ENCODE data around the gene MCTP1. TPM values are rescaled to one million over a fixed set of nuclear protein-coding genes. Genes with fewer than 3 reads are reported as not detected.
"Not testable (repeated sequence)": the region's sequence is repeated elsewhere in the genome, so short reads cannot be mapped to it uniquely, and the experiment has no call there.

The MCTP1 gene
- total RNA-seq, 1 experiment from 2014 or later: 48.2 TPM

- in situ Hi-C loops (cut with HindIII; ENCODE audit: low pct_unique_long_range_greater_than_20kb, low sequenced_read_pairs): no loop called here
- no peak for DNase-seq (ENCODE audit: low read depth, low spot score)
Measured at GRCh38 chr5:94853120-94853519, 431.8 kb downstream of the MCTP1 start.

DNA sequence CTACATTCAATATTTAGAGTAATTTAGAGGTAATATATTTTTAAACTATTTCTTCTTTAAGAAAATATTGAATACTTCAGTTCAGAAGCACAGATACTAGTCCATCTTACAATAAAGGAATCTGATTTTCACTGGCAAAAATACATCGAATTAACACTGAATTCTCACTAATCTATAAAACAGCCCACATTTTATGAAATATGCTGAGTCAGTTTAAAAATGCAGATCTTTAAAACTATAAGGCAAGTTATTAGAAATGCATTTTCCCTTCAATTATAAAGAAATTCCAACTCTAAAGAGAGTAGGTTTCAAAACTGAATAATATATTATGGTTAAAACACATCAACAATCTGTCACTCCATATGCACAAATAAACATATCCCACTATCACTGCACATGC lies 433.9 kb downstream of the MCTP1 start:
- in situ Hi-C loops (cut with HindIII; ENCODE audit: low pct_unique_long_range_greater_than_20kb, low sequenced_read_pairs): no loop called here
- DNase-seq (ENCODE audit: low read depth, low spot score): no peak

DNA sequence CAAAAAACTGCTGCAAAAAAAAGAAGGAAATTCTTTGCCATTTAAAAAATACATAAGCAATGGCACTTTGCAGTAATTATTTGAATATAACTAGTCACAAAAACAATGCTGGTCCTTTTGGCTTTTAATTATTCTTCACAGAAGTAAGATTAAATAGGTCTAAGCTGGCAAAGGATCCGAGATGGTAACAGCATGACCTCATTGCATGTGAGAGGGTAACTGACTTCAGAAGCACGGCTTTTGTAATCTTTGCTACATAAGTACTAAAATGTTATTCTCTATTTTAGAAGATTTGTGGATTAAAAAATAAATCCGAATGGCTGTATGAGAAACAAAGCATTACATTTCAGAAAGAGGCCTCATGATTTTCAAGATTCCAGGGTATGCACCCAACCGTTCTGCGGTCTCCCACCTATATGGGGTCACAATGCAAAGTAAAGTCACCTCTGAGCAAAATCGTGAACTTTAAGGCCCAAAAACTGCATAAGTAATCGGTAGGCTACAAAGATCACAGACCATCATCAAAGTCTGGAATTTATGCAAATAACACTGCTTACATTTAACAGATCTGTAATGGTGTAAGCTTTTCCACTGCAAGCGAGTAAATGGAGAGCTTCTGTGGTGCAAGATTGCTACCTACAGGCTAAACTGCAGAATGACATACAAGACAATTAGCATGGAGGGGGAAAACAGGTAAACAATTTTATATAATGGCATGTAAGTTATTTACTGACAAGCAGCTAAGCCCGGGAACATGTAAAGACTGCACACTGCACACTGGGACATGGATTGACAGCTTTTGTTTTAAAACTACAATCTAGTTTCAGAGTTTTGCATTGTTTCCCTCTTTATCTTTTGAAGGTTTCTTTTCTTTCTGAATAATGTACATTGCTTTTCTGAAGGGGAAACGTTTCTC lies 434.8 kb downstream of the MCTP1 start:
- in situ Hi-C loops (cut with HindIII; ENCODE audit: low pct_unique_long_range_greater_than_20kb, low sequenced_read_pairs): no loop called here
- DNase-seq (ENCODE audit: low read depth, low spot score): peak; percentile 61

GRCh38 chr5:94849324-94849723 lies 435.6 kb downstream of the MCTP1 start:
- in situ Hi-C loops (cut with HindIII; ENCODE audit: low pct_unique_long_range_greater_than_20kb, low sequenced_read_pairs): no loop called here
- DNase-seq (ENCODE audit: low read depth, low spot score): no peak

DNA sequence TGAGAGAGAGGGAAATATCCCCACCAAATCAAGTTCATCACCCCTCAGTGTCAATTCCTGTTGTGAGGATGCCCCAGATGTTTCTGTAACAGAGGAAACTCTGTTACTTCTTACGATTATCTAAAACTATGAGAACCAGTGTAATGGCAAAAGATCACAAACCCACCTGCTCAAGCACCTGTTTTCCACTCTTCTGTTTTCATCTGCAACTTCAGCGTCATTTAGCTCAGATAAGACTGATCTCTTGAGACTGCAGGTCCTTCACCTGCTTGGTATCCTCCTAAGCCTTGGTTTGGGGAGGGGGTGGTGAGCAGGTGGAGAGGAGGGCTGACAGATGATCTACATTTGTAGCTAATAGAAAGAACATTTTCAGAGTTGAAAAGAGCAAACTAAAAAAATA lies 437.2 kb downstream of the MCTP1 start:
- in situ Hi-C loops (cut with HindIII; ENCODE audit: low pct_unique_long_range_greater_than_20kb, low sequenced_read_pairs): no loop called here
- no peak for DNase-seq (ENCODE audit: low read depth, low spot score)

GRCh38 chr5:94847019-94847418 lies 437.9 kb downstream of the MCTP1 start:
- in situ Hi-C loops (cut with HindIII; ENCODE audit: low pct_unique_long_range_greater_than_20kb, low sequenced_read_pairs): no loop called here
- no peak for DNase-seq (ENCODE audit: low read depth, low spot score)

GRCh38 chr5:94845696-94846095 lies 439.2 kb downstream of the MCTP1 start:
- in situ Hi-C loops (cut with HindIII; ENCODE audit: low pct_unique_long_range_greater_than_20kb, low sequenced_read_pairs); DNase-seq (ENCODE audit: low read depth, low spot score): not testable (repeated sequence)

DNA sequence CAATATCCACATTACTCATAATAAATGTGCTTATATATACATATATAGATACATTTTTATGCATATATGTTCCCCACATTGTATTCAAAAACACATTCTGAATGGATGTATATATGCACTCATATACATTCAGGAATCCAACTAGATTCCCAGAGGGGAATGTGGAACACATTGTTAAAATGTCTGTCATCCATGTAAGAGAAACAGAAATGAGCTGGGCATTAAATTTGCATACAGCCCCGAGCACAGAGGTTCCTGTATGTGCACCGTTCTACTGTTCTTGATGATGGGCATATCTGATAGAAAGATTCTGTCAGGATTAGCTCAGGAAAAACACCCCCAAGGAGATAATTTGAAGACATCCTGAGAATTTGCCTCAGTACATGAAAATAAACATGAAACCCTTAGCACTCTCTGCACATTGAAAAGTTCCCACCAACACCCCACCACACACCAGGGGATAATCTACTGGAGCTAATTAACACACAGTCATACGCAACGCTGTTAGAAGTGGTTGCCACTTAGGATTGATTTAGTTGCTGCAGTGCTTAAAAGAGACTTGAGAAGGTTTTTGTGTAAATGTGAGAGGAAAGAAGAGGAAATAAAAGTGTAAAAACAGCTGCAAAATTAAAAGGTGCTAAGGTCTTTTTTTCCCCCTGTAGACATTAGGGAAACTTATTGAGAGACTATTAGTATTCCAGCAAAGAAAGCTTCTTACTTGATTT lies 443.1 kb downstream of the MCTP1 start:
- no peak for DNase-seq (ENCODE audit: low read depth, low spot score)

GRCh38 chr5:94833851-94834250 lies 451.0 kb downstream of the MCTP1 start:
- in situ Hi-C loops (cut with HindIII; ENCODE audit: low pct_unique_long_range_greater_than_20kb, low sequenced_read_pairs): no loop called here
- no peak for DNase-seq (ENCODE audit: low read depth, low spot score)

More for the DNA sequence above, 443.1 kb downstream of the MCTP1 start:
- in situ Hi-C loops (cut with HindIII; ENCODE audit: low pct_unique_long_range_greater_than_20kb, low sequenced_read_pairs): no loop called here

DNA sequence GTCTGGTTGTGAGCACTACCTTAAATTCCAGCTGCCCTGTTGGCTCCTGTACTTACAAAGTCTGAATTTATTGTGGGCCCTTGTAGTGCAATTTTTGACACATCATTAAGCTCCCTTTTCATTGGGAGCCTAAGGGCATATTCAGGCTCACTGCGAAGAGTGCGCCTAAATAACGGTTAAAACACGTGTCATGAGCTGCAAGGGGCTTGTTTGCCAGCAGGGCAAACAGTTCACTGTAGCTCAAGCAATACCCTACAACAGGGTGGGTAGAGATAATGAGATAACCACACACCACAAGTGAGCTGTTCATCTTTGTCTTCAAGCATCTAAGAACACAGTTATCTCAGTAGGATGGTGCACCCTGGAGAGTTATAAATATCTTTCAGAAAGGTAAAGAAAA lies 452.2 kb downstream of the MCTP1 start:
- in situ Hi-C loops (cut with HindIII; ENCODE audit: low pct_unique_long_range_greater_than_20kb, low sequenced_read_pairs): no loop called here
- DNase-seq (ENCODE audit: low read depth, low spot score): no peak

DNA sequence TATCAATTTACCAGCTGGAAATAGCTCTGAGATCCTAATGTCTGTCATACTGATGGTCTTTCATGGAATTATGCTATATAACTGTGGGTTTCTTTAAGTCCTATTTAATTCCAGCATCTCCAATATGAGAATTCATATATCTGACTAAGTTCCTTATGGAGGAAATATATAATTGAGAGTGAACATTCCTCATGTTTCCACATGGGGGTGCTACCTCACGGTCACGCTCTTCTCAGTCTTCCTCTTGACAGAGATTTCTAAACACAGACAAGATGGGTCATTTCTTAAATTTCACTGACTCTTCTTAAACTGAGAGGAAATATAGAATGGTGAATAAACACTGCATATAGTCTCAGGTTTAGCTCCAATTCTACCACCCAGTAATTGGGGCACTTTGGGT lies 454.4 kb downstream of the MCTP1 start:
- in situ Hi-C loops (cut with HindIII; ENCODE audit: low pct_unique_long_range_greater_than_20kb, low sequenced_read_pairs): no loop called here
- DNase-seq (ENCODE audit: low read depth, low spot score): peak; percentile 48

DNA sequence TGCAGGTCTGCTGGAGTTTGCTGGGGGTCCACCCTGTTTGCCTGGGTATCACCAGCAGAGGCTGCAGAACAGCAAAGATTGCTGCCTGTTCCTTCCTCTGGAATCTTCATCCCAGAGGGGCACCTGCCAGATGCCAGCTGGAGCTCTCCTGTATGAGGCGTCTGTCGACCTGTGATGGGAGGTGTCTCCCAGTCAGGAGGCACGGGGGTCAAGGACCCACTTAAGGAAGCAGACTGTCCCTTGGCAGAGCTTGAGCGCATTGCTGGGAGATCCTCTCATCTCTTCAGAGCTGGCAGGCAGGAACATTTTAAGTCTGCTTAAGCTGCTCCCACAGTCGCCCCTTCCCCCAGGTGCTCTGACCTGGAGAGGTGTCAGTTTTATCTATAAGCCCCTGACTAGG lies 456.7 kb downstream of the MCTP1 start:
- in situ Hi-C loops (cut with HindIII; ENCODE audit: low pct_unique_long_range_greater_than_20kb, low sequenced_read_pairs): not testable (repeated sequence)

DNA sequence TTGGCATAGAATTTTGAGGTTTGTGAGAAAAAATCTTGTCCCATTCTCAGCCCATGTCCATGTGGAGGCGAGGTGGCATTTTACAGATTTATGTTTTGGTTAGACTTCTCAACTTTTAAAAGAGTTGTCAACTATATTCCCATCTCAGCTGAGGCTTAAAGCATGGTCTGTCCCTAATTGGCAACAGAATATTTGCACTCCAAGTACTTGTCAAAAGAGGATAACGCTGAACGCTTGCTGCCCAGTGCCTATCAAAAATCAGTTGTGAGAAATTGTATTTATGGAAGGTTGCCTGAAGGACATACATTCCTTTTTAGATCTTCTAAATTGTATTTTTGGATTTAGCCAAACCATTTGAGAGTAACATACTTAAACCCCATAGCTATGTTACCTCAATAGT lies 464.4 kb downstream of the MCTP1 start:
- in situ Hi-C loops (cut with HindIII; ENCODE audit: low pct_unique_long_range_greater_than_20kb, low sequenced_read_pairs): no loop called here
- DNase-seq (ENCODE audit: low read depth, low spot score): no peak

More for the DNA sequence above, 456.7 kb downstream of the MCTP1 start:
- DNase-seq (ENCODE audit: low read depth, low spot score): not testable (repeated sequence)

DNA sequence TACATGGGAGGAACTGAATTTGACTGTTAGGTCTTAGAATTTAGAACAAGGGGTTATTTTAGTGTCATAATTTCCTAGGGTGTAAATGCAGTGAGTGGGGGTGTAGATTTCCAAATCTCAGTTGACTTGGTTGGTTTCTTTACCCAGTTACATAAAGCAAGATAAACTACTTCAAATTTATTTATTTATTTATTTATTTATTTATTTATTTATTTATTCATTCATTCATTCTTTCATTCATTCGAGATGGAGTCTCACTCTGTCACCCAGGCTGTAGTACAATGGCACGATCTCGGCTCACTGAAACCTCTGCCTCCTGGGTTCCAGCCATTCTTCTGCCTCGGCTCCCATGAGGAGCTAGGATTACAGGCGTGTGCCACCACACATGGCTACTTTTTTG lies 466.0 kb downstream of the MCTP1 start:
- in situ Hi-C loops (cut with HindIII; ENCODE audit: low pct_unique_long_range_greater_than_20kb, low sequenced_read_pairs): no loop called here
- DNase-seq (ENCODE audit: low read depth, low spot score): no peak

- in situ Hi-C loops (cut with HindIII; ENCODE audit: low pct_unique_long_range_greater_than_20kb, low sequenced_read_pairs): no loop called here
- no peak for DNase-seq (ENCODE audit: low read depth, low spot score)
Measured at GRCh38 chr5:94815313-94816039, 469.4 kb downstream of the MCTP1 start.

DNA sequence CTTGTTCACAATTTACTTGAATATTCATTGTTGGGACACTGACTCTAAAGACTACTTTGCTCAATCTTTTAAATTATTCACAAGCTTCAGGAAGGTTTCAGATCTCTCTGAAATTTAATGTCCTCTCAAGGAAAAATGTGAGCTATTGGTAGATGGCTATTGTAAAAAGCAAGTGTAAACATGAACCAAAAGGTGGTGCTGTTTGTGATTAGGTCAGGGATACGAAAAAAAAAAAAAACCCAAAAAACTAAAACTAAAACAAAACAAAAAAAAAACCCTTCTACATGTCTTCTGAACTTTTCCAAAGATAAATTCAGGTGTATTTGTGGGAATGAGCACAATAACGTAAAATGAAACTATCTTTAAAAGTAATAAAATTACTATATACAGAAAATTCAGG lies 472.7 kb downstream of the MCTP1 start:
- no peak for DNase-seq (ENCODE audit: low read depth, low spot score)
- in situ Hi-C loops (cut with HindIII; ENCODE audit: low pct_unique_long_range_greater_than_20kb, low sequenced_read_pairs): no loop called here

DNA sequence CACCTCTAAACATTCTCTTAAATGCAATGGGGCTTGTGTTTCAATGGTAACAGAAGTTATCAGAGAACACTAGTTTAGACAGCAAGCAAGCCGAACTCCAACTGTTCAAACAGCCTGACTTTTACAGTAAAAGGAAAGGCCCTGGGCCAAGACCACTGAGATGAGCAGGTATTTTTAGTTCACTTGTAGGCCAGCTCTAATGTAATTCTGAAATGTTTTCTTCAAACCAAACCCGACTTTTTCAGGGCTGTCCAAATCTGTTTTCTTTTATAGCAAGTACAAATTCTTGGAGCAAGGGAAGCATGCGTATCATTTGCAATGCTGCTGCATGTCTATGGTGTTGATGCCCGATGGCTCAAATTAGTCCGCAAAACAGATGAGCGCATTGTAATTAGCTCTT lies 473.6 kb downstream of the MCTP1 start:
- DNase-seq (ENCODE audit: low read depth, low spot score): no peak
- in situ Hi-C loops (cut with HindIII; ENCODE audit: low pct_unique_long_range_greater_than_20kb, low sequenced_read_pairs): no loop called here

GRCh38 chr5:94810877-94811276 lies 474.0 kb downstream of the MCTP1 start:
- DNase-seq (ENCODE audit: low read depth, low spot score): no peak
- in situ Hi-C loops (cut with HindIII; ENCODE audit: low pct_unique_long_range_greater_than_20kb, low sequenced_read_pairs): no loop called here

Measured in SK-MEL-5 (cell line).